GM18526 (cell line): ENCODE measurements around the gene PRXL2B.

Experiments
- POLR2A ChIP-seq: IDR thresholded peaks from 3 replicates; pipeline ENCODE4 v1.6.1; 2011; ENCODE audit not compliant: insufficient read length; ENCODE audit errors: extremely low read depth

The PRXL2B gene

GRCh38 chr1:2598329-2598931, 11.9 kb downstream of the PRXL2B start:
- TF ChIP-seq POLR2A = no peak

DNA sequence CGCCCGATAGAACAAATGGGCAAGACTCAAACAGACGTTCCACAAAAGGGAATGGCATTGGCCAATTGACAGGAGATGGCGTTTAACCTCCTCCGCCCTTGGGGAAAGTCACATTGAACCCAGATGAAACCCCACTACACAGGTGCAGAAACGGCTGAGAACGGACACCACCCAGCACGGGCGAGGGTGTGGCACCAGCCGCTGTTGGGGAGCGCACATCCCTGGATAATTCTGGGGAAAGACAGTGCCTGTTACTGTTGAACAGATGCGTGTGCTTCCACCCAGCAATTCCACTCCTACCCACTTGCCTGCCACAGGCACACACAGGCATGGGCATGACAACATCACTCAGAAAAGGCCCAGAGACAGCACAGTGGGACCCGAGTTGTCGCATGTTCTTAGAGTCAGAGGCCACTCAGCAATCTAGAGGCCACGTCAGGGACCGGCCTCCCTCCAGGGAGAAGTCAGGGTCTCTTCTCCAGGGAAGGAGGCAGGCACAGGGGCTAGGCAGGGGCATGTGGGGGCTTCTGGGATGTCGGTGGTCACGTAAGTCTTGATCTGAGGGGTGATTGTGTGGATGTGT, 15.2 kb downstream of the PRXL2B start:
- no peak for TF ChIP-seq POLR2A

DNA sequence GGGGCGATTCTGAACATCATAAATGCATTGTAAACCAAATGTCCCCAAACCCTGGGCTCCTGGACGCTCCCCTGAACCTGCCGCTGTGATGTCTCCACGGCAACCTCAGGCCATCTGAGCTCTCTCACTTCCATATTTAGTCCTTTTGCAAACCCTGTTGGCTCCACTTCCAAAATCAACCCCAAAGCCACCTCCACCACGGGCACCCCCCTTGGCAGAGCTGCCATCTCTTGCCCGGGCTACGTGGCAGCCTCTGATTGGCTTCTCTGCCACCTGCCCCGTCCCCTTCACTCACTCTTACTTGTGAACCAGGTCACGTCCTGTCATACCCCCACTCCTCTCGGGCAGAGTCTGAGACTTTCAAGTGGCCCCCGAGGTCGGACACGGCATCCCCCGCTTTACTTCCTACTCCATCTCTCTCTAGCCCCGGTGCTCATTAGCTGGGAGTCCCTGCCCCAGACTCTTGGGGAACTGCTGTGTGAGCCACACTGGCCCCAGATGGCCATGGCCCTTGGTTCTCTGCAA, 15.8 kb downstream of the PRXL2B start:
- no peak for TF ChIP-seq POLR2A

GRCh38 chr1:2602866-2603520, 16.4 kb downstream of the PRXL2B start:
- no peak for TF ChIP-seq POLR2A

DNA sequence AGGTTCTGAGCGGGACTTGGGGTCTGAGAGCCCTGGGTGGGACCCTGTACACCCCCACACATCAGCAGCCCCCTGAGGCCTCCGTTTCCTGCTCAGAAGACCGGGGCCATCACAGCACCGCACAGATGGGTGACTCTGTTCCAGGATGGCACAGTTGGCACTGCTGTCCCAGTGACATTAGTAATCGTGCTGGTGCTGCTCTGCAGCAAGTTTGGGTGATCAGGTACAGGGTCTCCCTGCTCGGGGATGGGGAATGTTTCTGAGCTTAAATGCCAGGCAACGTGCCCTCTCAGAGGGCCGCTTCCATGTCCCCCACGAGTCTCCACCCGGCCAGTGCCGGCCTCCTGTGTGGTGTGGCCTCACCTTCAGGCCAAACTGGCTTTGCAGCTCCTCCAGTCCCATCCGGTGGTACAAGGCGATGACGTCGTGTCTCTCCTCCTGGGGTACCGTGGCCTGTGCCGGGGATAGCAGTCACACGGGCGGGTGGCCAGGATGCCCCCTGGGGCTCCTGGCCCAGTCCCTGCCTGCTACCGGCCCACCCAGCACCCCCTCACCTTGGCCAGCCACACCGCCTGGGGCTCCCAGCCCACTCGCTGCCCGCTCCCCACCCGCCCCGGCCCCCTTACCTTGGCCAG, 17.1 kb downstream of the PRXL2B start:
- TF ChIP-seq POLR2A = no peak

GRCh38 chr1:2604156-2604843, 17.7 kb downstream of the PRXL2B start:
- TF ChIP-seq POLR2A = no peak

GRCh38 chr1:2604844-2605508, 18.4 kb downstream of the PRXL2B start:
- TF ChIP-seq POLR2A = no peak

GRCh38 chr1:2605509-2606395, 19.2 kb downstream of the PRXL2B start:
- no peak for TF ChIP-seq POLR2A

GRCh38 chr1:2606396-2606880, 19.9 kb downstream of the PRXL2B start:
- TF ChIP-seq POLR2A = no peak

GRCh38 chr1:2606881-2607621, 20.5 kb downstream of the PRXL2B start:
- no peak for TF ChIP-seq POLR2A

- no peak for TF ChIP-seq POLR2A
These were observed 21.1 kb downstream of the PRXL2B start for GRCh38 chr1:2607641-2608091.

DNA sequence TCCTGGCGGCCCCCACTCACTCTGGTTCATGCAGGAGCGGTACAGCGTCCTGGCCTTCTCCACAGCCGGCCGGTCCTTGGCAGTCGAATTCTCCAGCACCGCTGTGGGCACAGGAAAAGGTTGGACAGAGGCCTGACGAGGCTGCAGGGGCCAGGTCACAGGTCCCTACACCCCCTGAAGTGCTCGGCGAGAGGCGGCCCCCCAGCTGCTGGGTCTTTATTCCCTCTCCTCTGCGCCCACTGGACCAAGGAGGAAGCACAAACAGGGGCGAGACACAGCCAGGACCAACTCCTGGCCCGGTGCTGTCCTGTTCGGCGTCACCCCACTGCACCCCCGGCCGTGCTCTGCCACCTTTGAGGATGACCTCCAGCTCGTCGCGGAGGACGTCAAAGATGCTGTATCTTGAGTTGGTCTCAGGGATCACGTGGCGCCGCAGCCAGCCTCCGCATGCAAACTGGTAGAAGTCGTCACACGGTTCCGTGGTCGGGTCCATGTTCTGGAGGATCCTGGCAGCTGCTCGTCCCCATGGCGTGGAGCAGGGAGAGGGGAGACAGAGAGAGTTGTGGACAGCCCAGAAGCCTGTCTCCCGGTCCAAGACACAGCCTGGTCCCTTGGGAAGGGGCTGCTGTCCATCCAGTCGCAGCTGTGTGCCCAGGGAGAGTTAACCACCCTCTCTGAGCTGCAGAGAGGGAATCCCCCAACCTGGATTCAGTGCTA, 22.9 kb downstream of the PRXL2B start:
- no peak for TF ChIP-seq POLR2A
